Astrocyte (in vitro differentiated cells and primary cell): ENCODE data around the gene SLC43A3.

Source experiments
- CTCF ChIP-seq: IDR thresholded peaks from 2 replicates; pipeline ENCODE4 v1.5.1; 2011; ENCODE audit warnings: low read depth, mild to moderate bottlenecking, inconsistent platforms, low read length, moderate library complexity; ENCODE audit not compliant: insufficient read depth
- EZH2 ChIP-seq: IDR thresholded peaks from 2 replicates; pipeline ENCODE4 v1.6.1; 2012; ENCODE audit warnings: mild to moderate bottlenecking, low read length, inconsistent platforms; ENCODE audit not compliant: insufficient read depth

- TF ChIP-seq CTCF (no peak), EZH2 (no peak)
These were observed 3.0 kb upstream of the SLC43A3 start for GRCh38 chr11:57429946-57430345.
